GM19240 (cell line): Measurements from ENCODE around the gene KLC4.
"Not testable (repeated sequence)": the region's sequence is repeated elsewhere in the genome, so short reads cannot be mapped to it uniquely, and the experiment has no call there.

Source experiments
- DNase-seq: peaks from one replicate; pipeline ENCODE4 v3.0.0; 2011; ENCODE audit warnings: low spot score; ENCODE audit not compliant: insufficient read length

KLC4 gene

DNA sequence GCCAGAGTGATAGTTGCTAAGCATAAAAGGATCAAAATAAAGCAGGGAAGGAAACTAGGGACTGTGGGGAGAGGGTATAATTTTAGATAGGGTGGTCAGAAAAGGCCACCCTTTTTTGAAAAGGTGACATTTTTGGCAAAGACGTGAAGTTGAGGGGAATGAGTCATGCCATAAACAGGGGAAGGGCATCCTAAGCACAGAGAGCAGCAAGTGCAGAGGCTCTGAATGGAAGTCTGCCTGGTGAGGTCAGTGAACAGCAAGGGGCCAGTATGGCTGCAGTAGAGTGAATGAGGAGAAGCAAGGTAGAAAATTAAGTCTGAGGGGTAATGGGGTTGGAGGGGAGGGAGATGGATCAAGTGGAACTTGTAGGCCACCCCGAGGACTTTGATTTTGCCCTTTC is 2.4 kb downstream of the KLC4 start:
- no peak for DNase-seq

GRCh38 chr6:43062818-43063217 is 3.4 kb downstream of the KLC4 start:
- DNase-seq, result no peak

DNA sequence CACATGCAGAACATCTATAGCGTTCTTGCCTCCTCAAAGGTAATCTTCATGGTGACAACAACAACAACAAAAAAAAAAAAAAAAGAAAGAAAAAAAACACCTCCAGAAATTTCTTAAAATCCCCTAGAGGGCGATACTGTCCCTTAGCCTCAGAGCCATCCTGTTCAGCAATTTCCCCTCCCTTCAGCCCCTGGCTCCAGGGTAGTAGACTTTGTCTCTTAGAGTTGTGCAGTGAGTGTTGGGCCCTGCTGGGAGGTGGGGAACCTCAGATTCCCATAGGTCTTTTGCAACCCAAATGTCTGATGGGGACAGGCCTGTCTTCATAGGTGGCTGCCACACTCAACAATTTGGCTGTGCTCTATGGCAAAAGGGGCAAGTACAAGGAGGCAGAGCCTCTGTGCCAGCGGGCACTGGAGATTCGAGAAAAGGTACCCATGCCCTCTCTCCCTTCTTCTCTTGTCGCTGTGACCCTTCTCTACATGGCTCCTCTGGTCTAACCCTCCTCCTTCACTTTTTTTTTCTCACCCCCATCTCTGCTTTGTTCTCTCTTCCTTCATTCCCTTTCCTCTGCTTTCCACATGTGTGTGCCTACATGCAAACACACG is 10.7 kb downstream of the KLC4 start:
- peak; percentile 71 for DNase-seq

- DNase-seq, result no peak
Observed at GRCh38 chr6:43074847-43075669, 15.6 kb downstream of the KLC4 start.

GRCh38 chr6:43075670-43076463 is 16.4 kb downstream of the KLC4 start, which contains the start of gene PTK7:
Gene PTK7, plus strand, starts transcription at chr6:43076314. Its CDS starts 175 bp downstream, at chr6:43076489.
- no peak for DNase-seq

GRCh38 chr6:43076464-43077332 is 17.3 kb downstream of the KLC4 start:
- DNase-seq, result no peak

- no peak for DNase-seq
Observed at GRCh38 chr6:43077333-43077809, 17.9 kb downstream of the KLC4 start.

DNA sequence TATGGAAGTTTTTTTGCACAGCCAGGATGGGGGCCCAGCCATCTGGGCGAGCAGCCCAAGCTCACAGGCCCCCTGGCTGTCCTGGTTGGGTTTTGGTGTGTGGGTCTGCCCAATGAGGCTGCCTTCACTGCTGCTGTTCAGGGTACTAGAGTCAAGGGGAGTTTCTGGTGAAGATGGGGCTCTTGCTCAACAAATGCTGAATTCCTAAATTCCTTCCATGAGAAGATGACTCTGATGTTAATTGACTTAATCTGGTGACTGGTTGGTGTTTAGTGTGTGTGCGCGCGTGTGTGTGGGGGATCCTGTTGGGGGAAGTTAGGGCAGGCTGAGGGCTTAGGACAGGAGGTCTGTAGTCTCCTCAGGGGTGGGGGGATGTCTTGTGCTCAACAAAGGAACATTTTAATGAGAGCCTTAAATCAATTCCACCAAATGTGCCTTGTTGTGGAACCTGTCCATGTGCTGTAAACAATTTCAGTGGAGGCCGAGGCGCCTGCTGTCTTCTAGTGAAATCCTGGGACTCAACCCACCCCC is 18.6 kb downstream of the KLC4 start:
- no peak for DNase-seq

GRCh38 chr6:43078691-43079090 is 19.3 kb downstream of the KLC4 start:
- no peak for DNase-seq

- no peak for DNase-seq
Observed at GRCh38 chr6:43081043-43081442, 21.6 kb downstream of the KLC4 start.

DNA sequence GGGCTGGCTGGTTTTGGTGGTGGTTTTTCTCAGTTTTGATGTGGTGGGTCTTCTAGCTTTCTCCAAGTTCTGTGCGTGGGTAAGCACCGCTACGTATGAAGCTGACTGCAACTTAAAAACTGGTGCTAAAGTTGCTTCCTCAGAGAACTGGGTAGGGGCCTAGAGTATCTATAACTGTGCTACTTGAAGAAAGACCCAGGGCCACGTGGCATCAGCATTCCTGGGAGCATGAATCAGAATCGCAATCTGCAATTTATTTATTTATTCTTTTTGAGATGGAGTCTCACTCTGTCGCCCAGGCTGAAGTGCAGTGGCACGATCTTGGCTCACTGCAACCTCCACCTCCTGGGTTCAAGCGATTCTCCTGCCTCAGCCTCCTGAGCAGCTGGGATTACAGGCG is 22.5 kb downstream of the KLC4 start:
- not testable (repeated sequence) for DNase-seq

GRCh38 chr6:43082806-43083655 is 23.6 kb downstream of the KLC4 start:
- DNase-seq, result no peak

DNA sequence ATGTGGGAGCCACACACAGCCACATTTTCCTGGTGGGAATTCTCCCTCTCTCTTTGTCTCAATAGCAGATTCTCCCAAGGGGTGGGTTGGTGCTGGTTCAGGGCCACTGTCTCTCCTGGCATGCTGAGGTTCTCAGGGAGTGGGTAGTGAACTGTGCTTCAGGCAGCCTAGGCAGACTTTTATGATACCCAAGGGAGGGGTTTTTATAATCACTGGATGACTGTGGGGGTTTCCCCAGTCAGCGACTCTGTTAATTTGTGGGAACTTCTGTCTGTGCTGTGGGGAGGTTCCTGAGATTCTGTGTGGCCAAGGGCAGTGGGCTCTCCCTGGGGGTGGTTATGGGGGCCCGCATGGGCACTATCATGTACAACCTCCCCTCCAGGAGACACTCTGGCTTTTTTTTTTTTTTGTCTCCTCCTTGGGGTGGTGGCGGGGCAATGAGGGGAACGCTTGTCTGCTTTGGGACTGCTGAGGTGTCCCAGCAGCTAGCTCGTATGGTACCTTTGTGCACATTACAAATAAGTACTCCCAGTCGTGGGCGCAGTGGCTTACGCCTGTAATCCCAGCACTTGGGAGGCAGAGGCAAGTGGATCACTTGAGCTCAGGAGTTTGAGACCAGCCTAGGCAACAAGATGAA is 26.7 kb downstream of the KLC4 start:
- no peak for DNase-seq

DNA sequence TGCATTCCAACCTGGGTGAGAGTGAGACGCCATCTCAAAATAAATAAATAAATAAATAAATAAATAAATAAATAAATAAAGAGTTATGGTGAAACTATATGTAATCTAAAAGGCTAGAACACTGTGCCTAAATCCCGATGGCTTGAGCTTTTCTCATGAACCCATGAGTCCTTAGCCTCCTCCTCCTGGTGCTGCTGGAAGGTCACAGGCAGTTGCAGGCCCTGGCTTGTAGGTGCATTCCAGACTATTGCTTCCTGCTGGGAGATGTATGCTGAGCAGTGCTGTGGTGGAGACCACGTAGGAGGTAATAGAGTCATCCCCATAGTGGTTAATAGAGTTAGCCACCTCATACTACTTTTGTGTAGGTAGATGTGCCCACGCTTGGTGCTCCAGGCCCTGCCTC is 29.2 kb downstream of the KLC4 start:
- no peak for DNase-seq

DNA sequence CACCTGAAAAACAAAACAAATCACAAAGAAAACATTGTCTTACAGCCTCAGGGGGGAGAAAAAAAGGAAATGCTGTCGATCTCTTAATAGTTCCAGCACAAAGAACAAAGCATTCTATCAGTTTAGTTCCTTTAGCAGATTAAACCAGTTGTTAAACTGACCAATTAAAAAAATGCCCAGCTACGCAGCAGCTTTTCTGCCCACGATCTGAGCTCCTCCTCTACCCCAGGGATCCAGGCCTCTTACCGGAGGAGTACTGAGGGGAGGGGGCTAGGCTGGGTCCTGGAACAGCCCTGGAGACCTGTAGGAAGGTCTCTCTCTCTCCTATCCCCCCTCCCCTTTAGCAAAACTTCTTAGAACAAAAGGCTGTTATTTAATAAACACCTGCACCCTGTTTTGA is 30.0 kb downstream of the KLC4 start:
- DNase-seq, result no peak

DNA sequence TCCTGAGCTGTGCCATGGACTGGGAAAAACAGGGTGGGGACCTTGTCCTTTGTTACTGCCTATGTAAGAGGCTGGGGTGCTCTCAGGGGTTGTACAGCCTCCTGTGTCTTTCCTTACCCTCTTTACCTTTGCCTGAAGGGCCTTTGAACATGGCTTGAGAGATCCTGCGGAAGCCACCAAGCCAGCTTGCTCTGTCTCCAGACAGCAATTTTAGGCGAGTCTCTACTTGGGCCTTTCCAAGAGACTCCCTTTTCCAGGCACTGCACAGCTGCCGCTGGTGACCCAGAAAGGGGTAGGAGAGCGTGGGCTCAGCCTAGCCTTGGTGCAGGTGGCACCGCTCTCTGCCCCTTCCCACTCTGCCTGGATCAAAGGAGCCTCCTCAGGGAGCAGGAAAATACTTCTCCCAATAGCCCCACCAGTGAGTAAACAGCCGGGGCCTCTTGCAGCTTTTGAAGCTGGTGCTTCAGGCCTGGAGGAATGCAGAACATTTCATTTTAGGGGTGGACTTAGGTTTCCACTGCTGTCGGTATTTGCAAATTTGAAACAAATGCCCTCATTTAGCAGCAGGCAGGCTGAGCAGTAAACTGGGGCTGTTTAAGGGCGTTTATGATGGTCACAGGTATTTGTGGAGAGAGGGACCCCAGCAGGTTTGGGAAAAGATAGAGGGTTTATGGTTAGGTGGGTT is 30.6 kb downstream of the KLC4 start:
- DNase-seq, result no peak

DNA sequence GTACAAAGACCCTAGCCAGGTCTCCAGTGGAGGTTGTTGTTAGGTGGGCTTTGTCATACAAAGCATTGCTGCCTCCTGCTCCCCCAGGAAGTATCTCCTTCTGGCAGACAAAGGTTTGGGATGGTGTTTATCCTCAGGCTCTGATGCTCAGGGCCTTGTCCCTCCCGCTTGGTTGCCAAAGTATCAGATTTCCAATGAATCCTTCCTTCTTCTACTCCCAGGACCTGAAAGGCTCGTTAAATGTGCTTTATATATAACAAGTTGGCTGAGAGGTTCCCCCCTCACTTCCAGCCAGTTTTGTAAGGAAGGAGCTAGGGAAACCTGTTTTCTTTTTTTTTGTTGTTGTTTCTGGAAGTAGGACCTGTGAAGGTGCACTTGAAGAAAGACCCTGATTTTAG is 31.1 kb downstream of the KLC4 start:
- DNase-seq, result no peak

DNA sequence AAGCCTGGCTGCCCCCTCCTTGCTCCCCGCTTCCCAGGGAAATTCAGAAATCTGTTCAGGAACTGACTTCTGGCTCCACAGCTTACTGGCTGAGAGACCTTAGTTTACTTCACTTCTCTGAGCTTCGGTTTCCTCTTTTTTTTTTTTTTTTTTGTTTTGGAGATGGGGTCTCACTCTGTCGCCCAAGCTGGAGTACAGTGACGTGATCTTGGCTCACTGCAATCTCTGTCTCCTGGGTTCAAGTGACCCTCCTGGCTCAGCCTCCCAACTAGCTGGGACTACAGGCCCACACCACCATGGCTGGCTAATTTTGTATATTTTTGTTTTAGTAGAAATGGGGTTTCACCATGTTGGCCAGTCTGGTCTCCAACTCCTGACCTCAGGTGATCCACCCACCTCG is 31.6 kb downstream of the KLC4 start:
- DNase-seq, result no peak
